GM18511 (cell line): Measurements from ENCODE around the gene LSM12.

Experiments used
- ATAC-seq: cut with Tn5 transposase; IDR thresholded peaks from one replicate; pipeline ENCODE4 v1.9.1; 2021; ENCODE audit warnings: mild to moderate bottlenecking, moderate library complexity; ENCODE audit not compliant: unreplicated experiment

Gene LSM12

GRCh38 chr17:43988301-43988700 lies 78.2 kb downstream of the LSM12 start:
- no peak for ATAC-seq

- no peak for ATAC-seq
Measured at GRCh38 chr17:43987131-43988021, 79.1 kb downstream of the LSM12 start.

- ATAC-seq = no peak
Measured at GRCh38 chr17:43986225-43986981, 80.1 kb downstream of the LSM12 start.

DNA sequence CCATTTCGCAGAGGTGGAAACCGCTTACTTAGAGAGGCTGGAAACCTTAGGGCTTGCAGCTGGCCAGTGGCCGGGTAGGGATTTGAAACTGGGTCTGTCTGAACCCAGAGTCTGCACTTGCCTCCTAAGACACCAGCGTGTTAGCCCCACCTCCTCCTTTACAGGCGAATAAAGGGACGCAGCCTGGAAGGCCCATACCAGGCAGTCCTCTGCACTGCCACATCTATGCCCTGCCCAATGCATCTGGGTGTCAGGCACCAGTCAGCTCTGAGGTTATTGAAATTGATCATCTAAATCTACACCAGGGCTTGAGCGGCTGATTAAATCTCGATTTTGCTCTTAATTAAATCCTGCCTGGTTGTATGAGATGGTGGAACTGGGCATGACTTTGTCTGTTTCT lies 82.0 kb downstream of the LSM12 start:
- ATAC-seq = no peak
